Muscle layer of colon (tissue), 2 donors: ENCODE results near the gene SEC23IP.

Experiments used
- H3K27ac ChIP-seq: one replicate; pipeline ENCODE4 v1.7.0; 2013; ENCODE audit warnings: low read depth, mild to moderate bottlenecking, low read length, moderate library complexity
- H3K27me3 ChIP-seq, 2 donors: one replicate each; pipeline ENCODE4 v1.7.0; 2013; ENCODE audit warnings: low read length in 2 of 2, mild to moderate bottlenecking in 2 of 2; ENCODE audit not compliant: insufficient read depth in 2 of 2, control insufficient read depth in 1 of 2
- H3K36me3 ChIP-seq: one replicate; pipeline ENCODE4 v1.7.0; 2013; ENCODE audit warnings: mild to moderate bottlenecking, low read length; ENCODE audit not compliant: insufficient read depth
- H3K4me1 ChIP-seq: one replicate; pipeline ENCODE4 v1.7.0; 2013; ENCODE audit warnings: mild to moderate bottlenecking, low read length; ENCODE audit not compliant: insufficient read depth
- H3K4me3 ChIP-seq, 2 donors: one replicate each; pipeline ENCODE4 v1.7.0; 2013; ENCODE audit warnings: low read length in 2 of 2, low read depth in 1 of 2, mild to moderate bottlenecking in 1 of 2, moderate library complexity in 1 of 2
- H3K9ac ChIP-seq: one replicate; pipeline ENCODE4 v1.7.0; 2013; ENCODE audit warnings: low read length
- H3K9me3 ChIP-seq: one replicate; pipeline ENCODE4 v1.7.0; 2013; ENCODE audit warnings: mild to moderate bottlenecking, low read length
- donor health status: abdominal sarcoma.
- donor health status: Adenocarcinoma of cecum.

The SEC23IP gene

DNA sequence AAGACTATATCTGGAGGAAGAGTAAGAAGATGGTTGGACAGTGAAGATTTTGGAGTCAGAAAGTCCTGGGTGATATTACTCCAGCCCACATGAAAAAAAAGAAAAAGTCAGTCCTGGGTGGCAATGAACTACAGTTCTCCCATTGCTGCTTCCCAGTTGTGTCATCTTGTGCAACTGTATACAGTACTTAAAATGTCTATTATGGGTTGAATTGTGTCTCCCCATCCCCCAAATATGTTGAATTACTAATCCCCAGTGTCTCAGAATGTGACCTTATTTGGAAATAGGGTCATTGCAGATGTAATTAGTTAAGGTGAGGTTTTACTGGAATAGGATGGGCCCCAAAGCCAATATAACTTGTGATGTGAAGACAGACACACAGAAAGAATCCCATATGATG lies 15.6 kb downstream of the SEC23IP start:
- Histone ChIP-seq H3K27me3 (no peaks in the 10 kb centered on the region), H3K9me3 (no peaks in the 10 kb centered on the region), H3K9ac (no peak overlapping the region), H3K36me3 (peaks cover 43% of the 10 kb centered on the region), H3K4me3 (no peak overlapping the region), H3K4me1 (no peaks in the 10 kb centered on the region), H3K27ac (no peak overlapping the region)

DNA sequence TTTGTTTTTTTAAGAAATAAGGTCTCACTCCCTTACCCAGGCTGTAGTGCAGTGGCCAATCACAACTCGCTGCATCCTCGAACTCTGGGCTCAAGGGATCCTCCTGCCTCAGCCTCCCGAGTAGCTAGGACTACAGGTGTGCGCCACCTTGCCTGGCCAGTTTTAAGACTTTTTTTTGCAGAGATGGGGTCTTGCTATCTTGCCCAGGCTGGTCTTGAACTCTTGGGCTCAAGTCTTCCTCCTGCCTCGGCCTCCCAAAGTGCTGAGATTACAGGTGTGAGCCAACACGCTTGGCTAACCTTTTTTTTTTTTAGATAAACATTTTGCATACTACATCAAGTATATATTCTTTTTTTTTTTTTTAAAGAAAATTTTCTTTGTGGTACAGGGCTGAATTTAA lies 18.2 kb downstream of the SEC23IP start:
- H3K27ac ChIP-seq, result no peak overlapping the region
- H3K4me1 ChIP-seq, result no peaks in the 10 kb centered on the region
- no peaks in the 10 kb centered on the region for H3K27me3 ChIP-seq
- H3K9ac ChIP-seq, result no peak overlapping the region
- H3K36me3 ChIP-seq, result peaks cover 30% of the 10 kb centered on the region
- no peak overlapping the region for H3K4me3 ChIP-seq
- H3K9me3 ChIP-seq, result no peaks in the 10 kb centered on the region

GRCh38 chr10:119917777-119918176 lies 25.2 kb downstream of the SEC23IP start:
- H3K36me3 ChIP-seq, result peaks cover 52% of the 10 kb centered on the region
- H3K4me1 ChIP-seq, result no peaks in the 10 kb centered on the region
- no peaks in the 10 kb centered on the region for H3K27me3 ChIP-seq
- no peak overlapping the region for H3K9ac ChIP-seq
- H3K9me3 ChIP-seq, result no peaks in the 10 kb centered on the region
- H3K4me3 ChIP-seq, result no peak overlapping the region
- H3K27ac ChIP-seq, result no peak overlapping the region

GRCh38 chr10:119919271-119919670 lies 26.7 kb downstream of the SEC23IP start:
- Histone ChIP-seq H3K4me1 (no peaks in the 10 kb centered on the region), H3K36me3 (peaks cover 45% of the 10 kb centered on the region), H3K27ac (no peak overlapping the region), H3K27me3 (no peaks in the 10 kb centered on the region), H3K4me3 (no peak overlapping the region), H3K9me3 (no peaks in the 10 kb centered on the region), H3K9ac (no peak overlapping the region)

DNA sequence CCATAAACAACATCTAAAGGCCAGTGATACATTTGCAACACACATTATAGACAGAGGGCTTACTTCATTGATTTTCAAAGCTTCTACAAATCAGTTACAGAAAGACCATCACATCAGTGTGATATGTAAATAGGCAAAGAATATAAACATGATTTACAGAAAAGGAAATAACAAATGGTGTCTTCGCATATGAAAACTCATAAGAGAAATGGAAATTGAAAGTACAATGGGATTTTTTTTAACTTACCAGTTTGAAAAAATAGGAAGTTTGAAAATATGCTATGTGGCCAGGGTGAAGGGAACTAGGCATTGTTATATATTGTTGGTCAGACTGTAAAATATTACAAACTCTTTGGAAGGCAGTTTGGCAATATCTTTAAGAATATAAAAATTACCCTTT lies 27.3 kb downstream of the SEC23IP start:
- Histone ChIP-seq H3K4me1 (no peaks in the 10 kb centered on the region), H3K9ac (no peak overlapping the region), H3K36me3 (peaks cover 48% of the 10 kb centered on the region), H3K4me3 (no peak overlapping the region), H3K27me3 (no peaks in the 10 kb centered on the region), H3K9me3 (no peaks in the 10 kb centered on the region), H3K27ac (no peak overlapping the region)

DNA sequence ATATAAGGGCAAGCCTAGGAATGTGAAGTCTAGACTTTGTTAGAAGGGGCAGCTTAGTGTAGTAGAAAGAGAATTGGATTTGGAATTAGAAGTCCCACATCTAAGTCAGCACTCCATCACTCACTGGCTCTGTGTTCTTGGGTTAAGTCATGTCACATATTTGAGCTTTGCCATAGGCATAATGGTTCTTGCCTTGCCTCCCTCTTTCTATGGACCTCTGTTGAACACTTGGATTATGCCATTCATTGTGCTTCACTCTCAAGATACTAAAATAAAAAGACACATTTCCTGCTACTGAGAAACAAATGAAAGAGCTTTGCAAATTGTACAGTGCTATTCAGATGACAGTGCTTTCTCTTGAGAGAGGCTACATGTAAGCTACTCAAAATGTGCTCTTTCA lies 35.9 kb downstream of the SEC23IP start:
- no peak overlapping the region for H3K4me3 ChIP-seq
- no peak overlapping the region for H3K27ac ChIP-seq
- H3K9me3 ChIP-seq, result no peaks in the 10 kb centered on the region
- H3K9ac ChIP-seq, result no peak overlapping the region
- H3K27me3 ChIP-seq, result no peaks in the 10 kb centered on the region
- H3K36me3 ChIP-seq, result peaks cover 68% of the 10 kb centered on the region
- no peaks in the 10 kb centered on the region for H3K4me1 ChIP-seq

DNA sequence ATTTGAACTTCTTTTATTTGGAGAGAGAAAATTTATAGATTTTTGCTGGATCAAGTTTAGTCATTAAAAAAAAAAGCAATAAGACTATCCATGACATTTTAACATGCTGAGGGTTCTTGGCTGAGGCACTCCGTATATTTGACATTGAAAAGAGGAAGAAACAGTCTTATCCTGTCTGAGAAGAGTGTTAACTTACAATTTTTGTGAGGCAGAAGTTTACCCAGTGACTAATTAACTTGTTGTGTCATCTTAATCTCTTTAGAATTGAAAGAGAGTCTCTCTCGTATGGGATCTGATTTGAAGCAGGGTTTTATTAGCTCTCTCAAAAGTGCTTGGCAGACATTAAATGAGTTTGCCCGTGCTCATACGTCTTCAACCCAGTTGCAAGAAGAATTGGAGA lies 39.3 kb downstream of the SEC23IP start:
- no peaks in the 10 kb centered on the region for H3K4me1 ChIP-seq
- peaks cover 72% of the 10 kb centered on the region for H3K36me3 ChIP-seq
- no peak overlapping the region for H3K4me3 ChIP-seq
- no peak overlapping the region for H3K27ac ChIP-seq
- no peaks in the 10 kb centered on the region for H3K9me3 ChIP-seq
- H3K9ac ChIP-seq, result no peak overlapping the region
- no peaks in the 10 kb centered on the region for H3K27me3 ChIP-seq

DNA sequence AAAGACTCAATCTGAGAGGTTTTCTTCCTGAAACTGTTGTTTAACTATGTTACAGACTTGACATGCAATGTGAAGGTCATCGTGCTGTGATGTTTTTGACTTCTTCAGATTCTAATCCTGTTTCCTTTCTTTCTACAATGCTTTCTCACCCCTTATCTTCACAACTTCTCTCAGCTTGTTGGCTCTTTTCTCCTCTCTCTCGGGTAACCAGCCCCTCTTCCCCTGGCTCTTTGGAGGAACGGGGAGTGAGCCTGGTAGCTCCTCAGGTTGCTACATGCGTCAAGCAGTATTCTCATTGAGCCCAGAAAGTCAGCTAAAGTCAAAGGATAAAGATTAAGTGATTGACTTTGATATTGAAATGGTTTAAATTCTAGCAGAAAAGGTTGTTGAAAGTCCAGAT lies 40.1 kb downstream of the SEC23IP start:
- no peak overlapping the region for H3K27ac ChIP-seq
- no peaks in the 10 kb centered on the region for H3K27me3 ChIP-seq
- H3K4me1 ChIP-seq, result no peaks in the 10 kb centered on the region
- no peak overlapping the region for H3K4me3 ChIP-seq
- H3K9me3 ChIP-seq, result no peaks in the 10 kb centered on the region
- H3K36me3 ChIP-seq, result peaks cover 65% of the 10 kb centered on the region
- no peak overlapping the region for H3K9ac ChIP-seq

GRCh38 chr10:119933179-119933578 lies 40.6 kb downstream of the SEC23IP start:
- Histone ChIP-seq H3K27ac (no peak overlapping the region), H3K27me3 (no peaks in the 10 kb centered on the region), H3K36me3 (peaks cover 59% of the 10 kb centered on the region), H3K4me3 (no peak overlapping the region), H3K9ac (no peak overlapping the region), H3K4me1 (no peaks in the 10 kb centered on the region), H3K9me3 (no peaks in the 10 kb centered on the region)

- no peaks in the 10 kb centered on the region for H3K9me3 ChIP-seq
- no peaks in the 10 kb centered on the region for H3K4me1 ChIP-seq
- no peak overlapping the region for H3K27ac ChIP-seq
- peaks cover 38% of the 10 kb centered on the region for H3K36me3 ChIP-seq
- H3K27me3 ChIP-seq, result no peaks in the 10 kb centered on the region
- no peak overlapping the region for H3K9ac ChIP-seq
- no peak overlapping the region for H3K4me3 ChIP-seq
Observed at GRCh38 chr10:119940487-119940886, 48.0 kb downstream of the SEC23IP start.

GRCh38 chr10:119942973-119943372 lies 50.4 kb downstream of the SEC23IP start:
- H3K27me3 ChIP-seq, result no peaks in the 10 kb centered on the region
- H3K36me3 ChIP-seq, result peaks cover 28% of the 10 kb centered on the region

DNA sequence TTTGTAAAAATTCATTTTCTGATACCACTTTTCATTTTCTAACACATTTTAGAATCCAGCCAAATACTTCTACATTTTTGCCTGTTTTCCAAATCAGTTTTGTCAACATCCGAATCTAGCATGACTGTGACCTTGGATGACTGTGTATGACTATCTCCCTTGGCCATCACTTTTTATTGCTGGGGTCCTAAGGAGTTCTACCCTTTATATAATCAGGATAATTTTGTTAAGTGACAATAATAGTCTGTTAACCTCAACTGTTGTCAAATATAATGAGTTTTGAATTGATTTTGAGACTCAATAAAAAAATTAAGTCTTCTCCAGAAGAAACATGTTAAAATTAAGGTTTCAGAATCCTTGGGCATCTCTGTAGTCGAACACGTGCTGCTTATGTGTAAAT lies 53.3 kb downstream of the SEC23IP start:
- H3K36me3 ChIP-seq, result peaks cover 28% of the 10 kb centered on the region
- no peak overlapping the region for H3K9ac ChIP-seq
- H3K9me3 ChIP-seq, result no peaks in the 10 kb centered on the region
- H3K27ac ChIP-seq, result no peak overlapping the region
- peaks cover 7% of the 10 kb centered on the region for H3K4me1 ChIP-seq
- no peak overlapping the region for H3K4me3 ChIP-seq
- H3K27me3 ChIP-seq, result no peaks in the 10 kb centered on the region

More at GRCh38 chr10:119942973-119943372, 50.4 kb downstream of the SEC23IP start:
- no peak overlapping the region for H3K9ac ChIP-seq
- no peak overlapping the region for H3K27ac ChIP-seq
- no peak overlapping the region for H3K4me3 ChIP-seq
- H3K9me3 ChIP-seq, result no peaks in the 10 kb centered on the region
- H3K4me1 ChIP-seq, result peaks cover 7% of the 10 kb centered on the region
